ENCODE results near the gene SLC6A12.

SLC6A12 gene

GRCh38 chr12:181921-182320 is 32.0 kb downstream of the SLC6A12 start:
- no peak for TF ChIP-seq CTCF (IDR thresholded peaks at IDR 0.05; ENCODE audit: insufficient read depth, low read depth, low read length, missing control alignments)
- no peak for DNase-seq (ENCODE audit: low read depth)
- no peak overlapping the region for H3K4me3 ChIP-seq (ENCODE audit: low read depth, low read length)

- H3K4me3 ChIP-seq (ENCODE audit: low read depth, low read length), result no peak overlapping the region
- no peak for TF ChIP-seq CTCF (IDR thresholded peaks at IDR 0.05; ENCODE audit: insufficient read depth, low read depth, low read length, missing control alignments)
- DNase-seq (ENCODE audit: low read depth), result peak; percentile 65
Measured at GRCh38 chr12:180445-180844, 33.5 kb downstream of the SLC6A12 start.

- H3K4me3 ChIP-seq (ENCODE audit: low read depth, low read length), result no peak overlapping the region
- TF ChIP-seq CTCF (IDR thresholded peaks at IDR 0.05; ENCODE audit: insufficient read depth, low read depth, low read length, missing control alignments), result no peak
- DNase-seq (ENCODE audit: low read depth), result no peak
Measured at GRCh38 chr12:179885-180284, 34.1 kb downstream of the SLC6A12 start.

- no peak for TF ChIP-seq CTCF (IDR thresholded peaks at IDR 0.05; ENCODE audit: insufficient read depth, low read depth, low read length, missing control alignments)
- H3K4me3 ChIP-seq (ENCODE audit: low read depth, low read length), result no peak overlapping the region
- no peak for DNase-seq (ENCODE audit: low read depth)
Measured at GRCh38 chr12:179131-179884, 34.6 kb downstream of the SLC6A12 start.

DNA sequence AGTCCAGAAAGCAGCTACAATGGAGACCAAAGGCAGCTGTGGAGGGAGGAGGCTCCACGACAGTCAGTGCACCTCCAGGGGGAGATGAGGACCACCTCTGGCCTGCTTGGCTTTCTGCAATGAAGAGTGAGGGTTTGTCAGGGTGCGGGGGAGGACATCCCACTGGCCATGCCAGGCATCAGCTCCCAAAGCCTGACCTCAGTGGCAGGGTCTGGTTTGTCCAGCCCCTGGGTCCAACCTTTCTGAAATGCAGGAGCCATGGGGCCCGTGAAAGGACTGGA is 35.2 kb downstream of the SLC6A12 start:
- no peak for DNase-seq (ENCODE audit: low read depth)
- H3K4me3 ChIP-seq (ENCODE audit: low read depth, low read length), result no peak overlapping the region
- no peak for TF ChIP-seq CTCF (IDR thresholded peaks at IDR 0.05; ENCODE audit: insufficient read depth, low read depth, low read length, missing control alignments)

DNA sequence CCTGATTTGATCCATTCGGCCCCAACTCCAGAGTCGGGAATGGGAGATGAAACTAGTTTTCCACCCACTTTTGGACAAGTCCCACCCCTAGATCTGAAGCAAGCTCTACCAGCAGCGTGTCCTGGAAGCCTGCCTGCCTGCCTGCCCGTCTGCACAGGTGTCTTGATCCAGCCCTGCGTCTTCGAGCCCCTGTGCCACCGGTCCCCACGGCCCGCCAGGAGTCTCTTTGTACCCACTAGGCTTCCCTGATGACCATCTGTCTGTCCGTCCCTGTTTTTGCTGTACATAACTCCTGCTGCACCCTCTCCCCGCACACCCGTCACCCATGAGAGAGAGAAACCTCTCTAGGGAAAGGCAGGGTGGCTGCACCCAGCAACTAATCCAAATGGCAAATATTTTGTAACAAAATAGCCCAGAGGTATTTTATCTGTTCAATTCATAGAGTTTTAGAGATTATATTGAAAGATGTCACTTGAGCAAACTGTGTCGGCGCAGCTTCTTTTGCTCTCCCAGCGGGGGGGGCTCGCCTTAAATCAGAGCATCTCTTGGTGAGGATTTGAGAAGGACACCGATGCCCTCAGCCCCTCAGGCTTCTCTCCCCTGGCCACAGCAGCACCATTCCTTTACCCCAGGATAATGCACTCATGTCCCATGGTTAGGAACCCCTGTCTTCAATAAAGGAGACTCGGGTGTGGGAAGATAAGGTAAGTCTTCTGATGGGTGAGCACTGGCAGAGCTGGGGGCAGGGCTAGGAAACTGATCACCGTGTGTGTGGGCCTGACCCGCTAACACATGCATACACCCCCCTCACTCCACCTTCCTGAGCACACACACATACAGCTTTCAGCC is 35.8 kb downstream of the SLC6A12 start:
- TF ChIP-seq CTCF (IDR thresholded peaks at IDR 0.05; ENCODE audit: insufficient read depth, low read depth, low read length, missing control alignments), result no peak
- no peak overlapping the region for H3K4me3 ChIP-seq (ENCODE audit: low read depth, low read length)
- no peak for DNase-seq (ENCODE audit: low read depth)
